SK-N-SH (cell line): ENCODE results near the gene EXOC3.
"Not testable (repeated sequence)": the region's sequence is repeated elsewhere in the genome, so short reads cannot be mapped to it uniquely, and the experiment has no call there.

Experiments
- CTCF ChIP-seq: fragments of 200-600 bp; sonication (generic); IDR thresholded peaks from 2 replicates; pipeline ENCODE4 v1.6.1; 2017; ENCODE audit warnings: antibody characterized with exemption, mild to moderate bottlenecking, moderate library complexity
- EP300 ChIP-seq, 2 experiments: IDR thresholded peaks; 2 replicates each; pipeline versions ENCODE4 v1.4.0 to v1.6.1; 2012; ENCODE audit warnings: borderline replicate concordance in 1 of 2, low read depth in 1 of 2, low read length in 1 of 2
- FOXJ3 ChIP-seq: sonication (generic); formaldehyde crosslinking; IDR thresholded peaks from 2 replicates; pipeline ENCODE4 v1.5.1; 2020; ENCODE audit warnings: mild to moderate bottlenecking, missing genetic modification reagents
- FOXM1 ChIP-seq: IDR thresholded peaks from 2 replicates; pipeline ENCODE4 v1.4.0; 2012; ENCODE audit warnings: low read depth, mild to moderate bottlenecking
- GABPA ChIP-seq: IDR thresholded peaks from 2 replicates; pipeline ENCODE4 v1.4.0; 2012; ENCODE audit warnings: low read depth, mild to moderate bottlenecking
- NRF1 ChIP-seq: IDR thresholded peaks from 2 replicates; pipeline ENCODE4 v1.6.1; 2012; ENCODE audit warnings: low read depth, mild to moderate bottlenecking, low read length
- POLR2AphosphoS5 ChIP-seq: IDR thresholded peaks from 2 replicates; pipeline ENCODE4 v1.6.1; 2012; ENCODE audit warnings: low read depth, low read length
- TAF1 ChIP-seq: IDR thresholded peaks from 2 replicates; pipeline ENCODE4 v1.6.1; 2012; ENCODE audit warnings: low read depth, mild to moderate bottlenecking, low read length, moderate library complexity, borderline replicate concordance
- TCF12 ChIP-seq: IDR thresholded peaks from 2 replicates; pipeline ENCODE4 v1.4.0; 2012
- TF ChIP-seq, protein P1 (sequence below): IDR thresholded peaks from 2 replicates; pipeline ENCODE4 v1.6.1; 2012; ENCODE audit warnings: mild to moderate bottlenecking, low read depth, low read length, moderate library complexity
- TF ChIP-seq, protein P2 (sequence below): IDR thresholded peaks from 2 replicates; pipeline ENCODE4 v1.4.0; 2012; ENCODE audit warnings: low read depth
- TF ChIP-seq, protein P3 (sequence below): IDR thresholded peaks from 2 replicates; pipeline ENCODE4 v1.4.0; 2012; ENCODE audit warnings: low read depth, borderline replicate concordance

DNA sequence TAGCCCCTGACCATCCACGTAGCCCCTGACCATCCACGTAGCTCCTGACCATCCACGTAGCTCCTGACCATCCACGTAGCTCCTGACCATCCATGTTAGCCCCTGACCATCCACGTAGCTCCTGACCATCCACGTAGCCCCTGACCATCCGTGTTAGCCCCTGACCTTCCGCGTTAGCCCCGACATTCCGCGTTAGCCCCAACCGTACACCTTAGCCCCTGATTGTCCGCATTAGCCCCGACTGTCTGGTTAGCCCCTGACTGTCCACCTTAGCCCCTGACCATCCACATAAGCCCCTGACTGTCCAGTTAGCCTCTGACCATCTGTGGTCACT, 44.9 kb upstream of the EXOC3 start:
- TF ChIP-seq CTCF; FOXM1; NRF1; TAF1; POLR2AphosphoS5; TCF12; FOXJ3; GABPA; EP300 (IDR thresholded peaks at IDR 0.05; ENCODE audit: borderline replicate concordance in 1 of 2, low read depth in 1 of 2, low read length in 1 of 2): not testable (repeated sequence)
- TF ChIP-seq, protein P1, sequence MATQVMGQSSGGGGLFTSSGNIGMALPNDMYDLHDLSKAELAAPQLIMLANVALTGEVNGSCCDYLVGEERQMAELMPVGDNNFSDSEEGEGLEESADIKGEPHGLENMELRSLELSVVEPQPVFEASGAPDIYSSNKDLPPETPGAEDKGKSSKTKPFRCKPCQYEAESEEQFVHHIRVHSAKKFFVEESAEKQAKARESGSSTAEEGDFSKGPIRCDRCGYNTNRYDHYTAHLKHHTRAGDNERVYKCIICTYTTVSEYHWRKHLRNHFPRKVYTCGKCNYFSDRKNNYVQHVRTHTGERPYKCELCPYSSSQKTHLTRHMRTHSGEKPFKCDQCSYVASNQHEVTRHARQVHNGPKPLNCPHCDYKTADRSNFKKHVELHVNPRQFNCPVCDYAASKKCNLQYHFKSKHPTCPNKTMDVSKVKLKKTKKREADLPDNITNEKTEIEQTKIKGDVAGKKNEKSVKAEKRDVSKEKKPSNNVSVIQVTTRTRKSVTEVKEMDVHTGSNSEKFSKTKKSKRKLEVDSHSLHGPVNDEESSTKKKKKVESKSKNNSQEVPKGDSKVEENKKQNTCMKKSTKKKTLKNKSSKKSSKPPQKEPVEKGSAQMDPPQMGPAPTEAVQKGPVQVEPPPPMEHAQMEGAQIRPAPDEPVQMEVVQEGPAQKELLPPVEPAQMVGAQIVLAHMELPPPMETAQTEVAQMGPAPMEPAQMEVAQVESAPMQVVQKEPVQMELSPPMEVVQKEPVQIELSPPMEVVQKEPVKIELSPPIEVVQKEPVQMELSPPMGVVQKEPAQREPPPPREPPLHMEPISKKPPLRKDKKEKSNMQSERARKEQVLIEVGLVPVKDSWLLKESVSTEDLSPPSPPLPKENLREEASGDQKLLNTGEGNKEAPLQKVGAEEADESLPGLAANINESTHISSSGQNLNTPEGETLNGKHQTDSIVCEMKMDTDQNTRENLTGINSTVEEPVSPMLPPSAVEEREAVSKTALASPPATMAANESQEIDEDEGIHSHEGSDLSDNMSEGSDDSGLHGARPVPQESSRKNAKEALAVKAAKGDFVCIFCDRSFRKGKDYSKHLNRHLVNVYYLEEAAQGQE = not testable (repeated sequence)
- TF ChIP-seq, protein P2, sequence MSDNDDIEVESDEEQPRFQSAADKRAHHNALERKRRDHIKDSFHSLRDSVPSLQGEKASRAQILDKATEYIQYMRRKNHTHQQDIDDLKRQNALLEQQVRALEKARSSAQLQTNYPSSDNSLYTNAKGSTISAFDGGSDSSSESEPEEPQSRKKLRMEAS = not testable (repeated sequence)
- TF ChIP-seq, protein P3, sequence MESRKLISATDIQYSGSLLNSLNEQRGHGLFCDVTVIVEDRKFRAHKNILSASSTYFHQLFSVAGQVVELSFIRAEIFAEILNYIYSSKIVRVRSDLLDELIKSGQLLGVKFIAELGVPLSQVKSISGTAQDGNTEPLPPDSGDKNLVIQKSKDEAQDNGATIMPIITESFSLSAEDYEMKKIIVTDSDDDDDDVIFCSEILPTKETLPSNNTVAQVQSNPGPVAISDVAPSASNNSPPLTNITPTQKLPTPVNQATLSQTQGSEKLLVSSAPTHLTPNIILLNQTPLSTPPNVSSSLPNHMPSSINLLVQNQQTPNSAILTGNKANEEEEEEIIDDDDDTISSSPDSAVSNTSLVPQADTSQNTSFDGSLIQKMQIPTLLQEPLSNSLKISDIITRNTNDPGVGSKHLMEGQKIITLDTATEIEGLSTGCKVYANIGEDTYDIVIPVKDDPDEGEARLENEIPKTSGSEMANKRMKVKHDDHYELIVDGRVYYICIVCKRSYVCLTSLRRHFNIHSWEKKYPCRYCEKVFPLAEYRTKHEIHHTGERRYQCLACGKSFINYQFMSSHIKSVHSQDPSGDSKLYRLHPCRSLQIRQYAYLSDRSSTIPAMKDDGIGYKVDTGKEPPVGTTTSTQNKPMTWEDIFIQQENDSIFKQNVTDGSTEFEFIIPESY = not testable (repeated sequence)
